Neural crest cell (in vitro differentiated cells): ENCODE results near the gene CLRN2. TPM values are rescaled to one million over a fixed set of nuclear protein-coding genes. Genes with fewer than 3 reads are reported as not detected.

Source experiments
- DNase-seq: peaks from one replicate; pipeline ENCODE4 v3.0.0; 2021; ENCODE audit warnings: low read depth, mixed read lengths, low spot score
- H3K27ac Mint-ChIP-seq: one replicate; pipeline ENCODE4 v1.8.0; 2021; ENCODE audit warnings: mild to moderate bottlenecking, mixed read lengths; ENCODE audit not compliant: unreplicated experiment
- H3K27me3 Mint-ChIP-seq: 2 replicates; pipeline ENCODE4 v1.8.0; 2021; ENCODE audit warnings: low read depth, mild to moderate bottlenecking, mixed read lengths
- H3K36me3 Mint-ChIP-seq: 2 replicates; pipeline ENCODE4 v1.8.0; 2021; ENCODE audit warnings: low read depth, mild to moderate bottlenecking, mixed read lengths
- H3K4me1 Mint-ChIP-seq: 2 replicates; pipeline ENCODE4 v1.8.0; 2021; ENCODE audit warnings: mixed read lengths
- H3K4me3 Mint-ChIP-seq: one replicate; pipeline ENCODE4 v1.8.0; 2021; ENCODE audit warnings: mild to moderate bottlenecking, mixed read lengths
- H3K9me3 Mint-ChIP-seq: 2 replicates; pipeline ENCODE4 v1.8.0; 2021; ENCODE audit warnings: mixed read lengths
- CTCF ChIP-seq: fragments of 200-600 bp; sonication (generic); conservative IDR thresholded peaks from 2 replicates; pipeline ENCODE4 v1.5.0; 2021; ENCODE audit warnings: antibody characterized with exemption, mild to moderate bottlenecking
- long read RNA-seq: library from polyadenylated mRNA; unstranded; transcript quantifications from one replicate; pipeline ENCODE4 v2.0.0, GENCODE V29; 2020
- total RNA-seq: library from RNA; stranded (reverse); gene quantifications from 2 replicates; pipeline ENCODE4 v1.2.1, GENCODE V29; 2021

CLRN2 gene
- total RNA-seq, result not detected in 2 replicates
- long read RNA-seq, result 0 reads

- DNase-seq, result no peak
- Mint-ChIP-seq H3K36me3 (no peaks in the 10 kb centered on the region), H3K27ac (no peak within 1 kb of the TSS), H3K4me3 (peak within 1 kb of the TSS; percentile 65), H3K27me3 (no peaks in the 10 kb centered on the region), H3K4me1 (peaks cover 36% of the 10 kb centered on the region), H3K9me3 (no peaks in the 10 kb centered on the region)
- no peak for TF ChIP-seq CTCF
Observed at GRCh38 chr4:17514865-17515264, at the start of gene CLRN2. Gene CLRN2 (plus strand): TSS chr4:17515165. CDS start chr4:17515267, 102 bp downstream.

- DNase-seq, result no peak
- peaks cover 20% of the 10 kb centered on the region for H3K4me1 Mint-ChIP-seq
- no peak overlapping the region for H3K4me3 Mint-ChIP-seq
- no peaks in the 10 kb centered on the region for H3K9me3 Mint-ChIP-seq
- TF ChIP-seq CTCF, result peak; percentile 70
- H3K27ac Mint-ChIP-seq, result peak overlapping the region; percentile 70
- H3K27me3 Mint-ChIP-seq, result no peaks in the 10 kb centered on the region
- H3K36me3 Mint-ChIP-seq, result no peaks in the 10 kb centered on the region
Observed at GRCh38 chr4:17468619-17469221, 46.2 kb upstream of the CLRN2 start.

- Mint-ChIP-seq H3K9me3 (no peaks in the 10 kb centered on the region), H3K4me1 (peaks cover 20% of the 10 kb centered on the region), H3K36me3 (no peaks in the 10 kb centered on the region), H3K27me3 (no peaks in the 10 kb centered on the region), H3K27ac (no peak overlapping the region), H3K4me3 (peak overlapping the region; percentile 16)
- TF ChIP-seq CTCF, result no peak
- no peak for DNase-seq
Observed at GRCh38 chr4:17469931-17470674, 44.9 kb upstream of the CLRN2 start.

- Mint-ChIP-seq H3K4me3 (no peak overlapping the region), H3K27ac (no peak overlapping the region), H3K9me3 (no peaks in the 10 kb centered on the region), H3K36me3 (no peaks in the 10 kb centered on the region), H3K27me3 (no peaks in the 10 kb centered on the region), H3K4me1 (peaks cover 13% of the 10 kb centered on the region)
- DNase-seq, result no peak
- no peak for TF ChIP-seq CTCF
Observed at GRCh38 chr4:17475481-17475880, 39.5 kb upstream of the CLRN2 start.

GRCh38 chr4:17476853-17477252 lies 38.1 kb upstream of the CLRN2 start:
- Mint-ChIP-seq H3K27me3 (no peaks in the 10 kb centered on the region), H3K27ac (no peak overlapping the region), H3K4me3 (no peak overlapping the region), H3K9me3 (no peaks in the 10 kb centered on the region), H3K4me1 (peaks cover 13% of the 10 kb centered on the region), H3K36me3 (no peaks in the 10 kb centered on the region)
- no peak for TF ChIP-seq CTCF
- no peak for DNase-seq
